OCI-LY7 (cell line): Measurements from ENCODE around the gene PARP14. TPM values are rescaled to one million over a fixed set of nuclear protein-coding genes. Genes with fewer than 3 reads are reported as not detected.

Source experiments
- BruUV-seq: library from RNA; stranded (reverse); fragments of 400-500 nt; replicated peaks from 2 replicates; lab custom pipeline; 2021; lab: Mats Ljungman, UMichigan
- CTCF ChIA-PET: fragments of 300-600 bp; sonication (Branson Sonifier 250); formaldehyde crosslinking; loops from one replicate; lab custom pipeline; 2022; ENCODE audit warnings: antibody characterized with exemption; ENCODE audit not compliant: unreplicated experiment; lab: Charles Lee
- POLR2A ChIA-PET: fragments of 300-600 bp; sonication (Branson Sonifier 250); formaldehyde crosslinking; loops from one replicate; lab custom pipeline; 2022; ENCODE audit warnings: antibody characterized with exemption; lab: Charles Lee
- DNase-seq: peaks from one replicate; pipeline ENCODE4 v3.0.0-alpha.2; 2015; ENCODE audit warnings: low spot score
- H2AFZ ChIP-seq: fragments of 200-600 bp; sonication (generic), shearing (Covaris generic); 2 replicates; pipeline ENCODE4 v1.6.1; 2014; ENCODE audit warnings: mild to moderate bottlenecking, antibody characterized with exemption, low read length, moderate library complexity
- H3K27ac ChIP-seq: fragments of 200-600 bp; sonication (generic); 2 replicates; pipeline ENCODE4 v1.5.1; 2014; ENCODE audit warnings: mixed run types, low read depth, mild to moderate bottlenecking, moderate library complexity, low read length, inconsistent platforms; ENCODE audit not compliant: poor library complexity, severe bottlenecking
- H3K36me3 ChIP-seq: fragments of 200-600 bp; sonication (generic); 2 replicates; pipeline ENCODE4 v1.6.1; 2014; ENCODE audit warnings: mild to moderate bottlenecking, antibody characterized with exemption, low read length, moderate library complexity, mixed read lengths; ENCODE audit not compliant: insufficient read depth
- H3K4me1 ChIP-seq: fragments of 200-600 bp; sonication (generic); 2 replicates; pipeline ENCODE4 v1.5.1; 2014; ENCODE audit warnings: mild to moderate bottlenecking, low read length; ENCODE audit not compliant: insufficient read depth, poor library complexity, severe bottlenecking
- H3K4me2 ChIP-seq: fragments of 200-600 bp; sonication (generic); 2 replicates; pipeline ENCODE4 v1.6.1; 2014; ENCODE audit warnings: mild to moderate bottlenecking, low read length
- H3K4me3 ChIP-seq: fragments of 200-600 bp; sonication (generic); 2 replicates; pipeline ENCODE4 v1.5.1; 2014; ENCODE audit warnings: mild to moderate bottlenecking, low read depth, low read length; ENCODE audit not compliant: poor library complexity, severe bottlenecking
- H3K79me2 ChIP-seq: fragments of 200-600 bp; sonication (generic); 2 replicates; pipeline ENCODE4 v1.6.1; 2016; ENCODE audit warnings: low read depth, mild to moderate bottlenecking, low read length, moderate library complexity, mixed read lengths; ENCODE audit not compliant: insufficient read depth
- H3K9me2 ChIP-seq: fragments of 200-600 bp; sonication (generic); 2 replicates; pipeline ENCODE4 v1.6.1; 2016; ENCODE audit warnings: mild to moderate bottlenecking, low read length, mixed read lengths; ENCODE audit not compliant: insufficient read depth
- H3K9me3 ChIP-seq: fragments of 200-600 bp; sonication (generic); 2 replicates; pipeline ENCODE4 v1.6.1; 2014; ENCODE audit warnings: mild to moderate bottlenecking, mixed run types, low read length, mixed read lengths
- H4K20me1 ChIP-seq: fragments of 200-600 bp; sonication (generic); 2 replicates; pipeline ENCODE4 v1.6.1; 2014; ENCODE audit warnings: mild to moderate bottlenecking, antibody characterized with exemption, low read length, moderate library complexity, mixed read lengths; ENCODE audit not compliant: insufficient read depth
- EZH2phosphoT487 ChIP-seq: fragments of 200-600 bp; sonication (generic); IDR thresholded peaks from 2 replicates; pipeline ENCODE4 v1.6.1; 2018; ENCODE audit warnings: low read depth, borderline replicate concordance, mild to moderate bottlenecking, mixed run types, antibody characterized with exemption, low read length, moderate library complexity, mixed read lengths
- intact Hi-C: fragments of 100-400 bp; cut with micrococcal nuclease; formaldehyde crosslinking; loops from one replicate; pipeline ENCODE4 v1.10.0; 2022; ENCODE audit not compliant: unreplicated experiment
- total RNA-seq, 2 experiments: library from RNA; depleted of rRNA in 1 of 2; stranded (reverse); fragments of >200 nt in 1 of 2; shearing (Covaris generic) in 1 of 2; gene quantifications; 2 replicates each; pipeline ENCODE4 v1.2.3, GENCODE V29; 2014 to 2022
- TF ChIP-seq, protein P1 (sequence below): fragments of 200-600 bp; sonication (generic); conservative IDR thresholded peaks from 2 replicates; pipeline ENCODE4 v1.5.1; 2014; ENCODE audit warnings: mild to moderate bottlenecking, antibody characterized with exemption, low read length, moderate library complexity, mixed read lengths

Gene PARP14
- total RNA-seq, 2 experiments from 2014 or later: 5.6 to 12.4 TPM

DNA sequence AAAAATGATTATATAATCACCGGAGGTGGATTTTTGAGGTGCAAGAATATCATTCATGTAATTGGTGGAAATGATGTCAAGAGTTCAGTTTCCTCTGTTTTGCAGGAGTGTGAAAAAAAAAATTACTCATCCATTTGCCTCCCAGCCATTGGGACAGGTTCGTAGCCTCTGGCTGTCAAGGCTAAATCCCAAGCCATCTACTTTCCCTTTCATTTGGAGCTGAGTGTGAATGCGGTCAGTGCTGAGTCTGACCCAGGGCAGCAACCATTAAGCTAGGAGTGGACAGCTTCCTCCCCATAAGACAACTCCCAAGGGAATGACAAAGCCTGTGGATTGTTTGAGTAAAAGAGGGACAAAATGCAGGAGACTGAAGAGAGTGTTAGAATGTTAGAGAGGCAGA is 33.6 kb downstream of the PARP14 start:
- Histone ChIP-seq H3K4me3 (no peak overlapping the region), H3K27ac (no peak overlapping the region), H3K36me3 (no peaks in the 10 kb centered on the region), H4K20me1 (no peaks in the 10 kb centered on the region), H3K4me2 (no peak overlapping the region), H3K79me2 (no peaks in the 10 kb centered on the region), H3K9me3 (no peaks in the 10 kb centered on the region), H3K4me1 (no peaks in the 10 kb centered on the region), H2AFZ (no peak overlapping the region), H3K9me2 (no peaks in the 10 kb centered on the region)
- BruUV-seq: no TSS peak
- ChIA-PET CTCF (no interaction called here), POLR2A (no interaction called here)
- no peak for DNase-seq
- intact Hi-C loops: no loop called here
- TF ChIP-seq, protein P1, sequence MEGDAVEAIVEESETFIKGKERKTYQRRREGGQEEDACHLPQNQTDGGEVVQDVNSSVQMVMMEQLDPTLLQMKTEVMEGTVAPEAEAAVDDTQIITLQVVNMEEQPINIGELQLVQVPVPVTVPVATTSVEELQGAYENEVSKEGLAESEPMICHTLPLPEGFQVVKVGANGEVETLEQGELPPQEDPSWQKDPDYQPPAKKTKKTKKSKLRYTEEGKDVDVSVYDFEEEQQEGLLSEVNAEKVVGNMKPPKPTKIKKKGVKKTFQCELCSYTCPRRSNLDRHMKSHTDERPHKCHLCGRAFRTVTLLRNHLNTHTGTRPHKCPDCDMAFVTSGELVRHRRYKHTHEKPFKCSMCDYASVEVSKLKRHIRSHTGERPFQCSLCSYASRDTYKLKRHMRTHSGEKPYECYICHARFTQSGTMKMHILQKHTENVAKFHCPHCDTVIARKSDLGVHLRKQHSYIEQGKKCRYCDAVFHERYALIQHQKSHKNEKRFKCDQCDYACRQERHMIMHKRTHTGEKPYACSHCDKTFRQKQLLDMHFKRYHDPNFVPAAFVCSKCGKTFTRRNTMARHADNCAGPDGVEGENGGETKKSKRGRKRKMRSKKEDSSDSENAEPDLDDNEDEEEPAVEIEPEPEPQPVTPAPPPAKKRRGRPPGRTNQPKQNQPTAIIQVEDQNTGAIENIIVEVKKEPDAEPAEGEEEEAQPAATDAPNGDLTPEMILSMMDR: no peak
- TF ChIP-seq EZH2phosphoT487: no peak

DNA sequence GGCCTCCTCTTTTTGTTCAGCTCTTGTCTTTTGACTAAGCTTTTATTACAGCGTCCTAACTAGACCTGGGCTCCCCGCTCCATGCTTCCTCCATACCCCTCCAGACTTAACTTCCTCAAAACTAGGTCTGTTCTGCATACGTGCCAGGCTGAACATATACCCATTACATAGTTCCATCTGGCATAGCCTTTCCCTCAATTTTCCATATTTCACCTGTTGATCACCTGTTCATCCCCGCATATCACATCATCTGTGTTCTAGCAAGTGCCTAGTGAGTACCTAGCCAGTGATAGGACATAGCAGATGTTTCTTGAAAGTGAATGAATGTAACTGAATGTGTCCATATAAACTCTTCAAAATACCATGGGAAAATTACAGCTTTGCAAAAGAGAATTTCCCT is 36.0 kb downstream of the PARP14 start:
- CTCF ChIA-PET: no interaction called here
- intact Hi-C loops: no loop called here
- H4K20me1 ChIP-seq: no peaks in the 10 kb centered on the region
- H3K9me2 ChIP-seq: no peaks in the 10 kb centered on the region
- no peak for DNase-seq
- no peak overlapping the region for H3K4me2 ChIP-seq
- no TSS peak for BruUV-seq
- H2AFZ ChIP-seq: no peak overlapping the region
- H3K4me3 ChIP-seq: no peak overlapping the region
- POLR2A ChIA-PET: no interaction called here
- no peak overlapping the region for H3K27ac ChIP-seq
- no peaks in the 10 kb centered on the region for H3K36me3 ChIP-seq
- no peaks in the 10 kb centered on the region for H3K79me2 ChIP-seq
- H3K9me3 ChIP-seq: no peaks in the 10 kb centered on the region
- H3K4me1 ChIP-seq: no peaks in the 10 kb centered on the region
- TF ChIP-seq EZH2phosphoT487: no peak
- TF ChIP-seq, protein P1: no peak

DNA sequence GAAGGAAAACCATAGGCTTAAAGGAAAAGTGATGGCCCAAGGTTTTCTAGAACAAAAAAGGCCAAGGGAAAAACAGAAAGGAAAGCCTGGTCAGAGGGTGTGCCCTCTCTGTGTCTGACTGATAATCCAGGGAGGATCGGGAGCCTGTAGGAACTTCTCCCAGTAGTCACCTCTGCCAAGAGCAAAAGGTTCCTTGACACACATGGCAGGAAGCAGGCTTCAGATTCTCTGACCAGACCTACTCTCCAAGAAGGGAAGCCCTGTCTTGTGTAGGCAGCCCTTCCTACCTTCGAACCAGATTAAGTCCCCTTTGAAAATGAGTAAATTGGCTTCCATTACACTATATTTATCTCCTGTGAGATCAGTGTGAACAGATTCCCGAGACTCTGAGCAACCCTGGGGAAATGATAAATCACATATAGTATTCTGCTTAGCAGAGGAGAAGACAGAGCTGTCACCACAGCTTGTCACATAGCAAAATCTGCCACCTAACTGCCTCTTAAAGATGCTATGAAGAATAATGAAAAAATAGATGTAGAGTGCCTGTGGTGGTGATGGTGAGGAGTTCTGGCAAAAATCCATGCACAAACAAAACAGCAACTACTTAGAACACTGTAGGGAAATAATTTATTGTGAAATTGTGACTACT is 38.8 kb downstream of the PARP14 start:
- Histone ChIP-seq H3K4me3 (no peak overlapping the region), H3K27ac (no peak overlapping the region), H4K20me1 (no peaks in the 10 kb centered on the region), H3K79me2 (no peaks in the 10 kb centered on the region), H3K9me2 (no peaks in the 10 kb centered on the region), H3K36me3 (no peaks in the 10 kb centered on the region), H3K9me3 (no peaks in the 10 kb centered on the region), H3K4me2 (no peak overlapping the region), H3K4me1 (no peaks in the 10 kb centered on the region), H2AFZ (no peak overlapping the region)
- DNase-seq: no peak
- BruUV-seq: no TSS peak
- ChIA-PET CTCF (no interaction called here), POLR2A (interaction anchor here (0.6 to 1.1 kb wide), 2 partner anchors 13 to 45 kb away, joined by 3 read pairs; no protein-coding TSS in a partner anchor)
- intact Hi-C loops: no loop called here
- TF ChIP-seq, protein P1: no peak
- no peak for TF ChIP-seq EZH2phosphoT487
